22Rv1 (cell line): ENCODE measurements around the gene PNLIPRP2.

ENCODE experiments used
- H3K27ac ChIP-seq: fragments of 450-650 bp; 2 replicates; pipeline ENCODE4 v1.5.1; 2017
- CTCF ChIP-seq: fragments of 450-650 bp; IDR thresholded peaks from 2 replicates; pipeline ENCODE4 v1.5.1; 2017; ENCODE audit warnings: mild to moderate bottlenecking
- ZFX ChIP-seq: fragments of 450-650 bp; IDR thresholded peaks from 2 replicates; pipeline ENCODE4 v1.6.1; 2017; ENCODE audit warnings: antibody characterized with exemption, borderline replicate concordance

PNLIPRP2 gene

GRCh38 chr10:116606061-116606483 lies 14.7 kb upstream of the PNLIPRP2 start:
- TF ChIP-seq CTCF (no peak), ZFX (no peak)
- no peak overlapping the region for H3K27ac ChIP-seq

GRCh38 chr10:116607336-116607735 lies 13.4 kb upstream of the PNLIPRP2 start:
- H3K27ac ChIP-seq: no peak overlapping the region
- no peak for TF ChIP-seq CTCF
- TF ChIP-seq ZFX: no peak

GRCh38 chr10:116608686-116609594 lies 11.8 kb upstream of the PNLIPRP2 start:
- no peak overlapping the region for H3K27ac ChIP-seq
- no peak for TF ChIP-seq CTCF

DNA sequence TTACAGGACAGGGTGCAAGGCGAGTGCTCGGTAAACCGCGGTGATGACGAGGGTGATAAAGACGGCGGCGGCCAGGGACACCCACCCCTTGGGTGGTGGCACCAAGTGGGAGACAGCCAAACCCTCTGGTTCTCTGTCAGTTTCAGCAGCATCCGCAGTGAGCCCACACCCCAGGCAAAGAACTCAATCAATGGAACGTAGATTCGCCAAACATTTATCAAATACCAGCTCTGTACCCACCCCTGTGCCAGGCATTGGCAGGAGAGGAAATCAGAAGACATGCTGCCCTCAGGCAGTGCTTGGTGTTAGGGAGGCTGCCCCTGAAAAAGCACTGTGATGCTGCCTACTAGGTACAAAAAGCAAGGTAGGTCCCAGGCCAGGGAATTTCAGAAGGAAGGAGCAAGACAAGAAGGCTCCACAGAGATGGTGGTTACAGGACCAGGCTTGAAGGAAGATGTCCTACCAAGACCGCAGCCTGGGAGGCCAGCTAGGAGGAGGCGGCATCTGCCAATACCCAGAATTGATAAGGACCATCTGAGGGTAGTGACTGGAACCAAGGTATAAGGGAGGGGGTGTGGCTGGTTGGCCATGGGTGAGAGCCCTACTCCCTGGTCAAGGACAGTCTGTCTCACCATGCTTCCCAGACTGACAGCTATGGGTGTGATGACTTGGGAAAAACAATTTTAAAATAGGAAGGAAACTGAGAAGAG lies 10.2 kb upstream of the PNLIPRP2 start:
- TF ChIP-seq ZFX: no peak
- no peak for TF ChIP-seq CTCF
- no peak overlapping the region for H3K27ac ChIP-seq

DNA sequence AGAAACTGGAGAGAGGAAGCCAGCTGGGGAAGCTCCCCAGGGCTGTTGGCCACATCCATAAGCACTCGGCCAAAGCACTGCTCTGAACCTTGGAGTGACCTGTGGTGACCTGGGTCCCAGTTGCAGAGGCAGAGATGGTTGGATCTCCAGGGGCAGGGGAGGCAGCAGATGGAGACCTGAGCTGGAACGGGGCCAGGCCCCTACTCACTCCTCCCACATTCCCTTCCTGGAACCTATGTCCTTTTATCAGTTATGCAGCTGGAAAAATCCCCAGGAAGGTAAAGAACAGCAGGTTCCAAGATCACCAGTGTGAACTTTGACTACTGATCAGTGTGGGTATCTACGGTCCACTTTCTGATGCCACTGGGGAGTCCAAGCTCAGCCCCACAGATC lies 9.6 kb upstream of the PNLIPRP2 start:
- no peak for TF ChIP-seq CTCF
- TF ChIP-seq ZFX: no peak
- no peak overlapping the region for H3K27ac ChIP-seq

DNA sequence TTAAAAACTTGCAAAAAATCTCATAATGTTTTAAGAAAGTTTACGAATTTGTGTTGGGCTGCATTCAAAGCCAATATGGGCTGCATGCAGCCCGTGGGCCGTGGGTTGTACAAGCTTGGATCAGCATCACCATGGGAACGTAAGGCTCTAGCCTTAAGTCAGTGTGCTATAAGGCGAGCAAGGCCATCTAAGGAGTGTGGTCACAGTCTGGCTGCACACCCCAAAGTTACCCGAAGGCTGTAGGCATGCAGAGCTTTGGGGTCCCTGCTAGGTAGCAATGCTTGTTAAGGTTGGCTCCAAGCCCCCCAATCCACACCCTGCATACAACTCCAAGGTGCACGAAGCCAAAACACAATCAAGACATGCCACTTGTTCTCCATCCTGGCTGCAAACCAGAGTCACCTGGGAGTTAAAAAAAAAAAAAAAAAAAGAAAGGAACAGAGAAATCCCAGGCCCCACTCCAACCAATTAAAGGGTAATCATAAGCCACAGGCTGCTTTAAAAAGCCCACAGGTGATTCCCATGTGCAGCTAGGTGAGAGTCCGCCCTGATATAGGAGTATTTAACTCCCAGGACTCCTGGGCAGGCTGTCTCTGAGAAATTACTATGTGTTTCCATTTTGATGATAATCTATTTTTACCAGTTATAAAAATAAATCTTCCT lies 8.5 kb upstream of the PNLIPRP2 start:
- no peak for TF ChIP-seq ZFX
- no peak for TF ChIP-seq CTCF
- no peak overlapping the region for H3K27ac ChIP-seq
